Measurements from ENCODE around the gene CRIP2. TPM values are rescaled to one million over a fixed set of nuclear protein-coding genes. Genes with fewer than 3 reads are reported as not detected.

CRIP2 gene
- total RNA-seq, 4 donors from 2014 or later = 101 to 160 (median 136) TPM

GRCh38 chr14:105466531-105467248 lies 7.9 kb upstream of the CRIP2 start:
- H3K36me3 ChIP-seq = peaks cover 34 to 35% of the 10 kb centered on the region in 2 donors
- TF ChIP-seq CTCF (IDR thresholded peaks at IDR 0.05) (no peak), POLR2A (IDR thresholded peaks at IDR 0.05) (no peak)
- 89 to 91% methylated on average over 7 to 43 of the region's 53 CpGs for WGBS, 2 donors
- H3K4me3 ChIP-seq (replicated peaks in 1 of 3) = no peak overlapping the region
- intact Hi-C loops (cut with DNase I) = no loop called here
- peak overlapping the region in 1 of 3 donors; percentile 67 for H3K27ac ChIP-seq
- DNase-seq = no peak
- H3K4me1 ChIP-seq = peaks cover 54 to 55% of the 10 kb centered on the region in 2 donors
- no peaks in the 10 kb centered on the region for H3K27me3 ChIP-seq
- H3K9me3 ChIP-seq = no peaks in the 10 kb centered on the region

GRCh38 chr14:105467249-105467941 lies 7.2 kb upstream of the CRIP2 start:
- Histone ChIP-seq H3K36me3 (peaks cover 30 to 34% of the 10 kb centered on the region in 2 donors), H3K27me3 (no peaks in the 10 kb centered on the region), H3K9me3 (no peaks in the 10 kb centered on the region), H3K27ac (peak overlapping the region; percentile 67 to 83 (median 73)), H3K4me3 (replicated peaks in 1 of 3) (no peak overlapping the region), H3K4me1 (peaks cover 61 to 62% of the 10 kb centered on the region in 2 donors)
- 85 to 88% methylated on average over 14 to 18 of the region's 20 CpGs for WGBS, 2 donors
- TF ChIP-seq CTCF (IDR thresholded peaks at IDR 0.05) (no peak), POLR2A (IDR thresholded peaks at IDR 0.05) (no peak)
- DNase-seq = peak in 1 of 2 donors; percentile 31
- intact Hi-C loops (cut with DNase I) = no loop called here

- intact Hi-C loops (cut with DNase I) = no loop called here
- Histone ChIP-seq H3K36me3 (peaks cover 27 to 31% of the 10 kb centered on the region in 2 donors), H3K27me3 (no peaks in the 10 kb centered on the region), H3K9me3 (no peaks in the 10 kb centered on the region), H3K4me1 (peaks cover 67 to 68% of the 10 kb centered on the region in 2 donors), H3K4me3 (replicated peaks in 1 of 3) (no peak overlapping the region), H3K27ac (peak overlapping the region; percentile 67 to 83 (median 73))
- 85 to 96% methylated on average over 9 to 17 of the region's 22 CpGs for WGBS, 2 donors
- DNase-seq = no peak
- no peak for TF ChIP-seq POLR2A (IDR thresholded peaks at IDR 0.05)
- TF ChIP-seq CTCF (IDR thresholded peaks at IDR 0.05) = no peak
Observed at GRCh38 chr14:105467942-105468471, 6.6 kb upstream of the CRIP2 start.

- intact Hi-C loops (cut with DNase I) = no loop called here
- peak; percentile 83 to 87 for DNase-seq
- peaks cover 20 to 24% of the 10 kb centered on the region in 2 donors for H3K36me3 ChIP-seq
- H3K4me1 ChIP-seq = peaks cover 74 to 75% of the 10 kb centered on the region in 2 donors
- no peak overlapping the region for H3K4me3 ChIP-seq (replicated peaks in 1 of 3)
- peak overlapping the region; percentile 67 to 83 (median 73) for H3K27ac ChIP-seq
- TF ChIP-seq CTCF (IDR thresholded peaks at IDR 0.05) = peak in 2 of 6 experiments; percentile 12
- TF ChIP-seq POLR2A (IDR thresholded peaks at IDR 0.05) = no peak
- no peaks in the 10 kb centered on the region for H3K9me3 ChIP-seq
- H3K27me3 ChIP-seq = no peaks in the 10 kb centered on the region
- no CpG with 5 or more reads among the region's 19 CpGs for WGBS, 2 donors
Observed at GRCh38 chr14:105468621-105469241, 5.9 kb upstream of the CRIP2 start.
